GM10266 (cell line): ENCODE measurements around the gene FAR1.
A peak's percentile ranks its signal among the peaks of the same experiment; 100 is the strongest.

Experiments used
- DNase-seq: peaks from one replicate; pipeline ENCODE4 v3.0.0; 2012; ENCODE audit errors: extremely low spot score
- CTCF ChIP-seq: IDR thresholded peaks from 2 replicates; pipeline ENCODE4 v1.5.1; 2012; ENCODE audit warnings: mild to moderate bottlenecking, low read depth; ENCODE audit not compliant: control insufficient read depth, insufficient read depth; ENCODE audit errors: missing control alignments

FAR1 gene

GRCh38 chr11:13666708-13667107 lies 1.8 kb upstream of the FAR1 start:
- no peak for TF ChIP-seq CTCF
- no peak for DNase-seq

- no peak for TF ChIP-seq CTCF
- DNase-seq: no peak
These were observed 1.2 kb upstream of the FAR1 start for GRCh38 chr11:13667245-13667644.

GRCh38 chr11:13667795-13668101 lies 720 bp upstream of the FAR1 start:
- DNase-seq: no peak
- no peak for TF ChIP-seq CTCF

GRCh38 chr11:13668957-13669521 lies 571 bp downstream of the FAR1 start:
- DNase-seq: peak; percentile 45

GRCh38 chr11:13669544-13670488 lies 1.3 kb downstream of the FAR1 start:
- no peak for DNase-seq
- no peak for TF ChIP-seq CTCF

More at GRCh38 chr11:13668957-13669521, 571 bp downstream of the FAR1 start:
- no peak for TF ChIP-seq CTCF

- no peak for TF ChIP-seq CTCF
- no peak for DNase-seq
These were observed 4.2 kb downstream of the FAR1 start for GRCh38 chr11:13672576-13673210.
